Trophoblast cell (in vitro differentiated cells and primary cell): ENCODE measurements around the gene HMOX2.

Experiments used
- DNase-seq, 2 donors: peaks; one replicate each; pipeline ENCODE4 v3.0.0-alpha.2; 2016
- H2AFZ ChIP-seq: 2 replicates; pipeline ENCODE4 v1.6.1; 2013; ENCODE audit warnings: low read length, moderate library complexity, mild to moderate bottlenecking; ENCODE audit not compliant: insufficient read depth, poor library complexity
- H2AK5ac ChIP-seq: 2 replicates; pipeline ENCODE4 v1.6.1; 2013; ENCODE audit warnings: mild to moderate bottlenecking, low read length
- H2BK120ac ChIP-seq: 2 replicates; pipeline ENCODE4 v1.6.1; 2013; ENCODE audit warnings: low read length, mild to moderate bottlenecking, moderate library complexity; ENCODE audit not compliant: insufficient read depth, poor library complexity
- H2BK12ac ChIP-seq: 2 replicates; pipeline ENCODE4 v1.6.1; 2013; ENCODE audit warnings: mild to moderate bottlenecking, low read length, moderate library complexity
- H2BK5ac ChIP-seq: 2 replicates; pipeline ENCODE4 v1.6.1; 2013; ENCODE audit warnings: low read length, low read depth, moderate library complexity, mild to moderate bottlenecking; ENCODE audit not compliant: poor library complexity
- H3K14ac ChIP-seq: 2 replicates; pipeline ENCODE4 v1.6.1; 2013; ENCODE audit warnings: mild to moderate bottlenecking, low read length
- H3K18ac ChIP-seq: 2 replicates; pipeline ENCODE4 v1.6.1; 2013; ENCODE audit warnings: mild to moderate bottlenecking, low read length
- H3K23ac ChIP-seq: 2 replicates; pipeline ENCODE4 v1.6.1; 2013; ENCODE audit warnings: low read length
- H3K27ac ChIP-seq: 2 replicates; pipeline ENCODE4 v1.5.1; 2013; ENCODE audit warnings: low read depth, mild to moderate bottlenecking, inconsistent platforms, low read length, moderate library complexity
- H3K27me3 ChIP-seq: 2 replicates; pipeline ENCODE4 v1.6.1; 2013; ENCODE audit warnings: inconsistent platforms, mild to moderate bottlenecking, low read length, moderate library complexity; ENCODE audit not compliant: insufficient read depth
- H3K36me3 ChIP-seq, 2 experiments: 1 replicate in 1 of 2; 2 replicates in 1 of 2; pipeline ENCODE4 v1.6.1; 2013; ENCODE audit warnings: low read length in 2 of 2, mild to moderate bottlenecking in 2 of 2, moderate library complexity in 1 of 2; ENCODE audit not compliant: insufficient read depth in 2 of 2, control insufficient read depth in 1 of 2
- H3K4ac ChIP-seq: 2 replicates; pipeline ENCODE4 v1.6.1; 2013; ENCODE audit warnings: low read depth, mild to moderate bottlenecking, low read length, moderate library complexity
- H3K4me1 ChIP-seq, 2 experiments: 1 replicate in 1 of 2; 2 replicates in 1 of 2; pipeline ENCODE4 v1.6.1; 2013; ENCODE audit warnings: low read length in 2 of 2, mild to moderate bottlenecking in 2 of 2, moderate library complexity in 1 of 2; ENCODE audit not compliant: insufficient read depth in 2 of 2, control insufficient read depth in 1 of 2
- H3K4me2 ChIP-seq: 2 replicates; pipeline ENCODE4 v1.6.1; 2013; ENCODE audit warnings: inconsistent platforms, mild to moderate bottlenecking, low read length, moderate library complexity
- H3K4me3 ChIP-seq: 2 replicates; pipeline ENCODE4 v1.5.1; 2013; ENCODE audit warnings: mild to moderate bottlenecking, low read depth, low read length, inconsistent platforms
- H3K79me1 ChIP-seq: one replicate; pipeline ENCODE4 v1.6.1; 2013; ENCODE audit warnings: low read length
- H3K79me2 ChIP-seq: 2 replicates; pipeline ENCODE4 v1.6.1; 2013; ENCODE audit warnings: low read length, mild to moderate bottlenecking; ENCODE audit not compliant: control insufficient read depth, insufficient read depth, poor library complexity
- H3K9ac ChIP-seq: 2 replicates; pipeline ENCODE4 v1.6.1; 2013; ENCODE audit warnings: mild to moderate bottlenecking, low read length
- H3K9me3 ChIP-seq: 2 replicates; pipeline ENCODE4 v1.6.1; 2013; ENCODE audit warnings: low read depth, mild to moderate bottlenecking, control low read depth, inconsistent platforms, low read length; ENCODE audit not compliant: insufficient read depth
- H4K12ac ChIP-seq: 2 replicates; pipeline ENCODE4 v1.6.1; 2013; ENCODE audit warnings: low read depth, mild to moderate bottlenecking, low read length, moderate library complexity
- H4K8ac ChIP-seq: 2 replicates; pipeline ENCODE4 v1.6.1; 2013; ENCODE audit warnings: low read depth, mild to moderate bottlenecking, low read length, moderate library complexity
- H4K91ac ChIP-seq: one replicate; pipeline ENCODE4 v1.6.1; 2013; ENCODE audit warnings: low read depth, mild to moderate bottlenecking, low read length, moderate library complexity
- WGBS: extraction: QIAGEN DNeasy Blood & Tissue Kit; methylation state at CpG from one replicate; pipeline ENCODE4 v1.1.7; 2013; ENCODE audit warnings: missing lambda C conversion rate; ENCODE audit not compliant: insufficient read length, insufficient coverage; ENCODE audit errors: extremely low coverage; 5-methylcytosine and 5-hydroxymethylcytosine counted together

Gene HMOX2

DNA sequence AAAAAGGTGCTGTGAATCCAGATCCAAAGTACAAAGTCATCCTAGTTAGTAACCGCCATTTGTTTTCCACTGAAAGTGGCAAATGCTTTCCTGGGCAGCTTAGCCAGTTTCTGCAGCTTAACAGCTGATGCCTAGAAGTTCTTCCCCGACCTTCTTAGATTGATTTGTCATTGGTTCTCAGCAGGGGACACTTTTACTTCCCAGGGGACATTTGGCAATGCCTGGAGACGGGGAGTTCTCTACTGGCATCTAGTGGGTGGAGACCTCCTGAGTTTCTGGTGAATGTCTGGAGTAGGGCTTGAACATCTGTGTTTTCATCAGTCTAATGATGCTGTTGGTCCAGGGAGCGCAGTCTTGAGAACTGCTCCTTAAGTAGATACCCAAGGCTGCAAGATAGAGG is 43.0 kb upstream of the HMOX2 start:
- H3K4ac ChIP-seq: no peak overlapping the region
- no peak overlapping the region for H3K23ac ChIP-seq

DNA sequence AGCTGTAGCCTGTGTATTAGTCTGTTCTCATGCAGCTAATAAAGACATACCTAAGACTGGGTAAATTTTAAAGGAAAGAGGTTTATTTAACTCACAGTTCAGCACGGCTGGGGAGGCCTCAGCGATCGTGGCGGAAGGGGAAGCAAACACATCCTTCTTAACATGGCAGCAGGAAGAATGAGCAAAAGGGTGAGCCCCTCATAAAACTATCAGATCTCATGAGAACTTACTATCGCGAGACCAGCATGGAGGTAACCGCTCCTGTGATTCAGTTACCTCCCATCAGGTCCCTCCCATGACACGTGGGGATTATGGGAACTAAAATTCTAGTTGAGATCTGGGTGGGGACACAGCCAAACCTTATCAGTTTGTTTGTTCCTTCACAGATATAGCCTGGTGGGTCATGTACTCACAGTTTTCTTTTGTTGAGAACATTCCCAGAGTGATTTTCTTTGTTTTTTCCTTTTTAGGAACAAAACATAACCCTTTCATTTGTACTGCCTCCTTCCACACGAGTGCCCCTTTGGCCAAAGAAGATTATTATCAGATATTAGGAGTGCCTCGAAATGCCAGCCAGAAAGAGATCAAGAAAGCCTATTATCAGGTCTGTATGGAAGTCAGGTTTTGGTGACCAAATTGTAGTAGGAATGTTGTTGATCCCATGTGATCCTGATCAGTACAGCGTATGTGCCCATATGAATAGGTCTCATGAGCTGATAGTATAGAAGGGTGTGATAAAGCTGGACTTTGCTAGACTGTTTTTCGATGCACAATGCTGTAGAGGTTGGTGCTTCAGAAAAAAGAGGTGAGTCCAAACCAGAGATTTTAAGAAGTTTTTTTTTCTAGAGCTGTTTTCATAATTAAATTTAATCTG is 42.0 kb upstream of the HMOX2 start:
- Histone ChIP-seq H3K4me1 (no peaks in the 10 kb centered on the region), H3K4me2 (no peak overlapping the region), H3K18ac (no peak overlapping the region), H3K27me3 (no peaks in the 10 kb centered on the region), H3K36me3 (peaks cover 25 to 33% of the 10 kb centered on the region in 2 experiments), H2AFZ (no peak overlapping the region), H3K79me2 (no peaks in the 10 kb centered on the region), H3K4ac (no peak overlapping the region), H3K9ac (no peak overlapping the region), H3K9me3 (no peaks in the 10 kb centered on the region), H2AK5ac (no peak overlapping the region), H3K4me3 (no peak overlapping the region), H2BK120ac (no peak overlapping the region), H4K91ac (no peak overlapping the region), H2BK12ac (no peak overlapping the region), H4K12ac (peak overlapping the region; percentile 47), H3K14ac (no peak overlapping the region), H2BK5ac (no peak overlapping the region), H3K79me1 (no peaks in the 10 kb centered on the region), H3K27ac (no peak overlapping the region), H3K23ac (no peak overlapping the region), H4K8ac (no peak overlapping the region)
- DNase-seq: no peak
- WGBS: no CpG with 5 or more reads among the region's 12 CpGs

More for the DNA sequence above, 43.0 kb upstream of the HMOX2 start:
- Histone ChIP-seq H3K9ac (no peak overlapping the region), H3K36me3 (peaks cover 24 to 32% of the 10 kb centered on the region in 2 experiments), H4K91ac (no peak overlapping the region), H4K8ac (no peak overlapping the region), H3K79me1 (no peaks in the 10 kb centered on the region), H3K4me3 (no peak overlapping the region), H3K79me2 (no peaks in the 10 kb centered on the region), H3K14ac (no peak overlapping the region), H4K12ac (no peak overlapping the region), H3K27me3 (no peaks in the 10 kb centered on the region), H2AK5ac (no peak overlapping the region), H3K4me2 (no peak overlapping the region), H2BK120ac (no peak overlapping the region), H2BK5ac (no peak overlapping the region), H3K18ac (no peak overlapping the region), H2BK12ac (no peak overlapping the region), H2AFZ (no peak overlapping the region), H3K9me3 (no peaks in the 10 kb centered on the region), H3K4me1 (no peaks in the 10 kb centered on the region), H3K27ac (no peak overlapping the region)
- DNase-seq: no peak
- WGBS: no CpG with 5 or more reads among the region's 4 CpGs

DNA sequence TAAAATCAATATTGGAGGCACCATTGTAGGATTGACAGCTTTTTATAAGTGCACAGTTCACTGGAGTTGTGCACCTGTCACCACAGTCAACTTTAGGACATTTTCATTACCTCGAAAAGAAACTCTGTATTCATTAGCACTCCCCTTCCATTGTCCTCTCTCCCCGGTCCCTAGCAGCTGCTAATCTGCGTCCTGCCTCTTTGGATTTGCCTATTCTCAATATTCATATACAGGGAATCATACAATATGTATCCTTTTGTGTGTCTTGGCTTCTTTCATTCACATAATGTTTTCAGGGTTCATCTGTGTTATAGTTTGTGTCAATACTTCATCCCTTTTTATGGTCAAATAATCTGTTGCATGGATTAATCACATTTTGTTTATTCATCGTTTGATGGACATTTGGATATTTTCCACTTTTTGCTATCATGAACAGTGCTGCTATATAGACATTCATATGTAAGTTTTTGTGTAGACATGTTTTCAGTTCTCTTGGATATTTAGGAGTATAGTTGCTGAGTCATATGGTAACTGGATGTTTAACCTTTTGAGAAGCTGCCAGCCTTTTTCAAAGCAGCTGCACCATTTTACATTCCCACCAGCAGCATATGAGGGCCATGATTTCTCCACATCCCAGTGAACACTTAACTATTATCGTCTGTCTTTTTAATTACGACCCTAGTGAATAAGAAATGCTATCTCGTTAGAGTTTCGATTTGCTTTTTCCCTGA is 40.7 kb upstream of the HMOX2 start:
- H3K27ac ChIP-seq: no peak overlapping the region
- no peak overlapping the region for H4K8ac ChIP-seq
- H3K18ac ChIP-seq: no peak overlapping the region
- H2BK5ac ChIP-seq: no peak overlapping the region
- no peak overlapping the region for H3K14ac ChIP-seq
- H3K4me2 ChIP-seq: no peak overlapping the region
- no peak overlapping the region for H2BK120ac ChIP-seq
- H3K4me1 ChIP-seq: no peaks in the 10 kb centered on the region
- H3K27me3 ChIP-seq: no peaks in the 10 kb centered on the region
- H3K79me2 ChIP-seq: no peaks in the 10 kb centered on the region
- H3K9ac ChIP-seq: no peak overlapping the region
- H3K4me3 ChIP-seq: no peak overlapping the region
- H2AFZ ChIP-seq: no peak overlapping the region
- H2BK12ac ChIP-seq: no peak overlapping the region
- no peak overlapping the region for H4K91ac ChIP-seq
- no peaks in the 10 kb centered on the region for H3K9me3 ChIP-seq
- H3K36me3 ChIP-seq: peaks cover 30 to 41% of the 10 kb centered on the region in 2 experiments
- H4K12ac ChIP-seq: no peak overlapping the region
- no peak overlapping the region for H2AK5ac ChIP-seq
- H3K23ac ChIP-seq: no peak overlapping the region
- H3K4ac ChIP-seq: no peak overlapping the region
- H3K79me1 ChIP-seq: no peaks in the 10 kb centered on the region
- no peak for DNase-seq
- no CpG with 5 or more reads among the region's 8 CpGs for WGBS

DNA sequence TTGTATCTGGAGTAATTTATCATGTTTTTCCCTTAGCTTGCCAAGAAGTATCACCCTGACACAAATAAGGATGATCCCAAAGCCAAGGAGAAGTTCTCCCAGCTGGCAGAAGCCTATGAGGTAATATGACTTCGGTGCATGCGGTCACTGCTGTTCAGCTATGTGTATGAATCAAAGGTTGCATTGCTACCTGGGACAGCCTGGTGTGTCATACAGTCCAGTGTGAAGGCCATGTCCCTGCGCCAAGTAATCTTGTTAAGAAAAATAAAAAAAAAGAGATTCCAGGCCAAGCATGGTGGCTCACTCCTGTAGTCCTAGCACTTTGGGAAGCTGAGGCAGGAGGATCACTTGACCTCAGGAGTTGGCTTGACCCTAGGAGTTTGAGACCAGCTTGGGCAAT is 38.8 kb upstream of the HMOX2 start:
- no peak overlapping the region for H3K4ac ChIP-seq
- H2AK5ac ChIP-seq: no peak overlapping the region
- WGBS: no CpG with 5 or more reads among the region's 3 CpGs
- H2BK12ac ChIP-seq: no peak overlapping the region
- no peak overlapping the region for H3K14ac ChIP-seq
- H3K23ac ChIP-seq: peak overlapping the region; percentile 72
- no peak overlapping the region for H3K18ac ChIP-seq
- no peak overlapping the region for H3K4me2 ChIP-seq
- no peak overlapping the region for H4K91ac ChIP-seq
- no peaks in the 10 kb centered on the region for H3K79me2 ChIP-seq
- no peak overlapping the region for H3K9ac ChIP-seq
- H2AFZ ChIP-seq: no peak overlapping the region
- H4K8ac ChIP-seq: no peak overlapping the region
- no peak overlapping the region for H4K12ac ChIP-seq
- H2BK120ac ChIP-seq: no peak overlapping the region
- no peak overlapping the region for H3K4me3 ChIP-seq
- H3K9me3 ChIP-seq: no peaks in the 10 kb centered on the region
- H3K27ac ChIP-seq: no peak overlapping the region
- no peak overlapping the region for H2BK5ac ChIP-seq
- H3K36me3 ChIP-seq: peaks cover 40 to 53% of the 10 kb centered on the region in 2 experiments
- H3K79me1 ChIP-seq: no peaks in the 10 kb centered on the region
- H3K27me3 ChIP-seq: no peaks in the 10 kb centered on the region
- H3K4me1 ChIP-seq: no peaks in the 10 kb centered on the region
- DNase-seq: no peak
